HepG2 (cell line): ENCODE results near the gene FGFR2. TPM values are rescaled to one million over a fixed set of nuclear protein-coding genes. Genes with fewer than 3 reads are reported as not detected.

Experiments used
- ARID2 ChIP-seq: sonication (generic); formaldehyde crosslinking; IDR thresholded peaks from 2 replicates; pipeline ENCODE4 v1.8.1; 2022; ENCODE audit warnings: mild to moderate bottlenecking, missing genetic modification reagents, borderline replicate concordance
- ARID5B ChIP-seq: IDR thresholded peaks from 2 replicates; pipeline ENCODE4 v1.4.0; 2020; ENCODE audit warnings: mild to moderate bottlenecking, missing genetic modification reagents
- CEBPG ChIP-seq: IDR thresholded peaks from 2 replicates; pipeline ENCODE4 v1.6.1; 2016
- ELF3 ChIP-seq: IDR thresholded peaks from 2 replicates; pipeline ENCODE4 v1.6.1; 2016; ENCODE audit warnings: missing genetic modification reagents, missing compliant biosample characterization
- HNRNPL ChIP-seq: fragments of 200-400 bp; formaldehyde crosslinking; IDR thresholded peaks from 2 replicates; pipeline ENCODE4 v1.6.1; 2017; ENCODE audit warnings: mild to moderate bottlenecking, low read depth, low read length
- JDP2 ChIP-seq: sonication (generic); formaldehyde crosslinking; IDR thresholded peaks from 2 replicates; pipeline ENCODE4 v1.8.1; 2022; ENCODE audit warnings: missing genetic modification reagents, borderline replicate concordance
- LCORL ChIP-seq, 2 experiments: fragments of 450-650 bp in 1 of 2; sonication (generic) in 1 of 2; formaldehyde crosslinking in 1 of 2; IDR thresholded peaks; 2 replicates each; pipeline versions ENCODE4 v1.5.0 to v1.6.1; 2017 to 2020; ENCODE audit warnings: antibody characterized with exemption in 1 of 2, missing genetic modification reagents in 1 of 2
- NCOA2 ChIP-seq: sonication (generic); formaldehyde crosslinking; IDR thresholded peaks from 2 replicates; pipeline ENCODE4 v1.8.0; 2022; ENCODE audit warnings: inconsistent platforms
- POLR2AphosphoS5 ChIP-seq: IDR thresholded peaks from 2 replicates; pipeline ENCODE4 v1.6.1; 2012; ENCODE audit warnings: low read depth, low read length
- POLR2G ChIP-seq: fragments of 200-400 bp; formaldehyde crosslinking; IDR thresholded peaks from 2 replicates; pipeline ENCODE4 v1.6.1; 2018; ENCODE audit warnings: mild to moderate bottlenecking, low read depth, low read length, moderate library complexity
- RBM39 ChIP-seq: fragments of 200-400 bp; formaldehyde crosslinking; IDR thresholded peaks from one replicate; pipeline ENCODE4 v1.6.1; 2018; ENCODE audit warnings: antibody characterized with exemption, mild to moderate bottlenecking, low read depth, low read length; ENCODE audit not compliant: poor library complexity, severe bottlenecking
- SALL1 ChIP-seq: sonication (generic); formaldehyde crosslinking; IDR thresholded peaks from 2 replicates; pipeline ENCODE4 v1.8.0; 2022; ENCODE audit warnings: mild to moderate bottlenecking, missing genetic modification reagents
- TBX2 ChIP-seq: sonication (generic); formaldehyde crosslinking; IDR thresholded peaks from 2 replicates; pipeline ENCODE4 v1.5.0; 2020; ENCODE audit warnings: missing genetic modification reagents, mild to moderate bottlenecking, borderline replicate concordance
- ZBTB20 ChIP-seq: sonication (generic); formaldehyde crosslinking; IDR thresholded peaks from 2 replicates; pipeline ENCODE4 v1.8.1; 2023; ENCODE audit warnings: missing genetic modification reagents, low read depth, mild to moderate bottlenecking, borderline replicate concordance
- ZFP62 ChIP-seq: sonication (generic); formaldehyde crosslinking; IDR thresholded peaks from 2 replicates; pipeline ENCODE4 v1.4.0; 2020; ENCODE audit warnings: missing genetic modification reagents
- ZMYM3 ChIP-seq: sonication (generic); formaldehyde crosslinking; IDR thresholded peaks from 2 replicates; pipeline ENCODE4 v1.5.1; 2020; ENCODE audit warnings: mild to moderate bottlenecking, missing genetic modification reagents
- ZNF616 ChIP-seq: sonication (generic); formaldehyde crosslinking; IDR thresholded peaks from 2 replicates; pipeline ENCODE4 v1.5.0; 2020; ENCODE audit warnings: low read depth, mild to moderate bottlenecking, missing genetic modification reagents
- ZNF687 ChIP-seq: sonication (generic); formaldehyde crosslinking; IDR thresholded peaks from 2 replicates; pipeline ENCODE4 v1.5.1; 2020; ENCODE audit warnings: mild to moderate bottlenecking, missing genetic modification reagents, moderate library complexity
- ZNF776 ChIP-seq: sonication (generic); formaldehyde crosslinking; IDR thresholded peaks from 2 replicates; pipeline ENCODE4 v1.4.0; 2020; ENCODE audit warnings: mild to moderate bottlenecking, missing genetic modification reagents
- ZSCAN29 ChIP-seq: sonication (generic); formaldehyde crosslinking; conservative IDR thresholded peaks from 2 replicates; pipeline ENCODE4 v1.4.0; 2020; ENCODE audit warnings: mild to moderate bottlenecking, missing genetic modification reagents
- polyA plus RNA-seq, 8 experiments: library from polyadenylated mRNA; depleted of rRNA in 3 of 8; stranded (reverse) in 7 of 8; unstranded in 1 of 8; fragments of >200 nt; fragmentation: Illumina TruSeq in 4 of 8; extraction: Trizol in 4 of 8; gene quantifications; 2 replicates each; pipeline versions ENCODE4 v1.2.1 to v1.2.3, GENCODE V29; 2011 to 2016; ENCODE audit warnings: low read depth in 4 of 8, missing spikeins in 1 of 8, mixed read lengths in 1 of 8; ENCODE audit not compliant: insufficient read depth in 1 of 8
- total RNA-seq, 5 experiments: library from RNA; depleted of rRNA; stranded (reverse); fragments of >200 nt; fragmentation: Illumina TruSeq; extraction: Trizol; gene quantifications; 2 replicates each; pipeline ENCODE4 v1.2.3, GENCODE V29; 2016; ENCODE audit warnings: low read depth in 1 of 5

Gene FGFR2
- total and polyA plus RNA-seq, 2 of the 13 experiments (the other 11 are each of a cell fraction or from before 2014, with no cell fraction given), result 1.6 to 2.6 TPM

GRCh38 chr10:121531076-121531829 lies 67.0 kb downstream of the FGFR2 start (continued):
- peak; percentile 65 for TF ChIP-seq ZNF687 (CRISPR knock-in tag)
- no peak for TF ChIP-seq ARID2 (CRISPR knock-in tag)
- peak; percentile 50; the same call in 1 of the 2 replicates for TF ChIP-seq POLR2AphosphoS5
- no peak for TF ChIP-seq ZSCAN29 (CRISPR knock-in tag)
- TF ChIP-seq POLR2G, result peak; percentile 71
- TF ChIP-seq ZFP62 (CRISPR knock-in tag), result no peak
- peak; percentile 94 for TF ChIP-seq HNRNPL
- no peak for TF ChIP-seq ZNF616 (CRISPR knock-in tag)
- TF ChIP-seq LCORL (IDR thresholded peaks at IDR 0.05), result no peak
- TF ChIP-seq LCORL (CRISPR knock-in tag; IDR thresholded peaks at IDR 0.05), result peak; percentile 32; the same call in 1 of the 2 replicates
- TF ChIP-seq NCOA2 (CRISPR knock-in tag), result peak; percentile 65; the same call in 1 of the 2 replicates
- TF ChIP-seq SALL1 (CRISPR knock-in tag), result peak; percentile 35
- peak; percentile 50; the same call in 1 of the 2 replicates for TF ChIP-seq ARID5B (CRISPR knock-in tag)
- peak; percentile 89; the same call in 1 of the 2 replicates for TF ChIP-seq ZMYM3 (CRISPR knock-in tag)
- no peak for TF ChIP-seq ZNF776 (CRISPR knock-in tag)
- peak; percentile 44; the same call in 1 of the 2 replicates for TF ChIP-seq ELF3
- no peak for TF ChIP-seq ZBTB20 (CRISPR knock-in tag)
- TF ChIP-seq JDP2 (CRISPR knock-in tag), result no peak
- peak; percentile 88 for TF ChIP-seq CEBPG (CRISPR knock-in tag)
- TF ChIP-seq RBM39, result no peak
- peak; percentile 47 for TF ChIP-seq TBX2 (CRISPR knock-in tag)
